NCI-H187 treated with DMSO at 0.1 percent for 48 hours (cell line): ENCODE measurements around the gene MRPS18A.
A peak's percentile ranks its signal among the peaks of the same experiment; 100 is the strongest.

Experiments
- DNase-seq: peaks from one replicate; lab custom pipeline; 2025; lab: John Stamatoyannopoulos, UW

MRPS18A gene

DNA sequence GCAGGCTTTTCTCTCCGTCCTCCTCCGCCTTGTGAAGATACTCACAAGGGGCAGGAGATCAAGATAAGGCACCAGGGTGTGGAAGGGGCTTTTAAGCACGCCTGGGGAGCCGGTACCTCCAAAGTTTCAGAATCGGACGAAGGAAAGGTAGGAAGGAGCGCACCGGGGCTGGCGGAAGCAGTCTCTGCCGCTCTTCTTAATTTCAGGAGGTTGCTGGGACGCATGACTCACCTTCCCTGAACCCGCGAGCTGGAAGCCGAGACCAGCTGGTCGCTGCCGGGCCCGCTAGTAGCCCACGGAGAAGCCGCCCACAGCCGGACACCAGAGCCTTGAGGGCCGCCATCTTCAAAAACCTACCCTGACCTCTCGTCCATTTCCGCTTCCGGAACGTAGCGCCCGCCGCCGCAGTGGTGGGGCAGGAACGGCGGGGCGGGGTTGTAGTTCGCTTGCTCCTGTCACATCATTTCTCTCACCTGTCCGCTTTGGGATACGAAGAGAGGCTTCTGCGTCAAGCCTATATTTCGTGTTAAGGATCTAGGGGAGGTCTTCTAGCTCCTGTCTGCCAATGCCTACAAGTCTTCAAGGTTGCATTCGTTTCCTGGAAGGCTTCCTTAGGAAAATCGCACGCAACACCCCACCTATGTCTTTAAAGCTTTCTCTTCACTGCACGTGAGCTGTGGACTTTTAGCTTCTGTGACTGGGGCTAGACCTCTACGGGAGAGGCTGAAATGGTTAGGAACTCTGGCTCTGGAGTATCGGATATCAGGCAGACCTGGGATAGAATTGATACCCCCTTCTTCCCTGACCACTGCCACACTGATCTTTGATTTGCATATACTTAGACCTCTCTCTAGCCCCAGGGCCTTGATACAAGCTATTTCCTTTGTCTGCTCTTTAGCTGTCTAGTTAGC is at the start of gene MRPS18A:
MRPS18A (minus strand) TSS at position 355 of the 911 bp plus-strand sequence; CDS start at position 343, 12 bp downstream.
- peak; percentile 53 for DNase-seq

DNA sequence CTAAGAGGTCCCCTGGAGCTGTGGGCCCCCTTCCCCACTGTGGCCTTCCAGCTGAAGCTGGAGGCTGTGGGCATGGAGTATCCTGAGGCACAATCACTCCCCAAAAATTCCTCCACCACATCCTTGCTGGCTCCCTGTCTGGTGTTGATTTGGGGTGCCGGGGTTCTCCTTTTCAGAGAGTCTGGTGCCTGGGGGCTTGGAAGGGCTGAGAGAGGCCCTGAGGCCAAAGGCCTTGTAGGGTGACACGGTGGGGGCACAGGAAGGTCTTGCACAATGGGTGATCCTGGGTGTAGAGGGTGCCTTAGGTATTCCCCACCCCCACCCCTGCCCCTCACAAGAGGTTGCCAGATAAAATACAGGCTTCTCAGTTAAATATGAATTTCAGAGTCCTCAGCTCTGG is 49.3 kb upstream of the MRPS18A start:
- DNase-seq: no peak

DNA sequence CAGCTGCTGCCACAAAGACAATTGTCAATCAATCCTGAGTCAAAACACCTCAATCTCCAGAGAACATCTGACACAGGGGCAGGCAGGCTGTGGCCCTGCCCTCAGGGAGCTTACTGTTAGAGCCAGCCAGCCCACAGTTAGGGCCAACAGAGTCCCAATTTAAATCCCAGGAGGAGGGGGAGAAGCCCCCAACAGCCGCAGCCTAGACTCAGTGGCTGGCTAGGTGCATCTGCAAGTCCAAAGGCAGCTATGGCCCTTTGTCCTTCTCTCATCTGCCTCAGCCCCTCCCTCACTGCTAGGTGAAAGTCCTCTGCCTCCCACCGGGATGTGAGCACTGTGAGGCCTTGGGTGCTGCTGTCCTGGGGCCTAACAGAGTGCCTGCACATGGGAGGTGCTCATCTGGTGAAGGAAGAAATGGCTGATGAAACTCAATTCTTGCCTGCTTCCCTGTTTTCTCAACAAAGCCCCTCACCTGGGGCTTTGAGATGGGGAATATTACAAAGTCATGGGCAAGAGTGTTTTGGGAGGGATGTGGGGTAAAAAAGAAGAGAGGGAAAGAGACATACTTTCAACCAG is 48.7 kb upstream of the MRPS18A start:
- no peak for DNase-seq

DNA sequence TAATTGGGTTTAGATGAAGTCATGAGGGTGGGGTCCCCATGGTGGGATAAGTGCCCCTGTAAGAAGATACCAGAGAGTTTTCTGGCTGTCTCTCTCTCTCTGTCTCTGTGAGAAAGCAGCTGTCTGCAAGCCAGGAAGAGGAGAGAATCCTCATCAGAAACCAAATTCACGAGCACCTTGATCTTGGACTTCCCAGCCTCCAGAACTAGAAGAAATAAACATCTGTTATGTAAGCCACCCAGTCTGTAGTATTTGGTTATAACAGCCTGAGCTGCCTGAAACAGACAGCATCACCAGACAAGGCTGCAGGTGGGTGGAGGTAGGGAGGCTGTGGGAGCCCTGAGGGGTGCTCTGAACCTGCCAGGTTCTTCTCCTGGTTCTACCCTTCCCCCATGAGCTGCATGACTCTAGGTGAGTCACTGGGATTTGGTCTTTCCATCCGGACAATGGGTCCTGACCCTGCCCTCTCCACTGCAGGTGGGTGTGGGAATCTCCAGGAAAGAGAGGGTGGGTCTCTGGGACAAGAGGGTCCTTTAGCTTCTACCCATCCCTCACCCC is 48.1 kb upstream of the MRPS18A start:
- DNase-seq: no peak

DNA sequence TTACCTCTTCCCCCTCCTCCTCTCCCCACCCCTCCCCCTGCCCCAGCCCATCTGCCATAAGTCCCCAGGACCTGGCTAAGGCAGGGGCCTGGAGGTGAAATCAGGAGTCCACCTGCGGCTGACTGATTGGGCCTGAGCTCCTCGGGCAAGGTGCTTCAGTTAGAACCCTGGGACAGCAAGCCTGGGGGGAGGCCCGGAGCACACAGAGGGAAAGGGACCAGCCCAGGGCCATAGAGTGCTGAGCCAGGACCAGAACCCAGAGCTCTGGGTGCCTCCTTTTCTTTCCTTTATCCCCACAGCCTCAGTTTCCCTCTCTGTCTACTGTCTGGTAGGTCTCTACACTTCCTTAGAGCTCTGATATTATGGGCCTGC is 46.7 kb upstream of the MRPS18A start:
- DNase-seq: no peak

DNA sequence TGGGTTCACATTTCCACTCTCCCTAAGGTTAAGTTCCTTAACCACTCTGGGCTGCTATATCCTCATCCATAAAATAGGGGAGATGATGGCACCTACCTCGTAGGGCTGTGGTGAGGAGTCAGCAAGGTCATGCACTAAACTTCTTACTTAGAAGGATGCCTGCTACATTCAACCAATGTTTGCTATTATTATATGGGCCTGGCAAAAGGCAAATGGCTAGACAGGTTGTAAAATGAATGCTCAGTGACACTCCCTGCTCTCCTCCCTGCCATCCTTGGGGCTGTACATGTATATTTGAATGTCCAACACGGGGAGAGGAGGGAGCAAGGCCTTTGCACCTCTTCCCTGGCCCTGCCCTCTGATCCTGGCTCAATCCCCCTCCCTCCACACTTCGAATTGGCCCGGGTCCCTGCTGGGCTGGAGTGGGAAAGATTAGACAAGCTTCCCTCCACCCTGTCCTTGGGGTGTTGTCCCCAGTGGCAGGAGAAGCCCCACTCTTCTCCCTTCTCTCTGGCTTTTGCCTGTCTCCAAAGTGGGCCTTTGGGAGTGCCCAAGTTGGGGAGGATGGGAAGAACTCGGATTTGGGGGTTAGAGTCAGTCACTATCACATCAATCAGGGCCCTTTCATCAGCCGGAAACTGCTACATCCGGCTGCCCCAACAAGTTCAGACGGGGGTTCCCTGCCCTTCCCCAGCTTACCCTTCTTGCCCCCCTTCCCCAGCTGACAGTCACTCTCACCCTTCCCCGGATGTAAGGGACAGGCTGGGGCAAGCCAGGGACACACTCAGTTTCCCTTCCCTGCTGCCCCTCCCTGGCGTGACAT is 46.1 kb upstream of the MRPS18A start:
- DNase-seq: no peak

DNA sequence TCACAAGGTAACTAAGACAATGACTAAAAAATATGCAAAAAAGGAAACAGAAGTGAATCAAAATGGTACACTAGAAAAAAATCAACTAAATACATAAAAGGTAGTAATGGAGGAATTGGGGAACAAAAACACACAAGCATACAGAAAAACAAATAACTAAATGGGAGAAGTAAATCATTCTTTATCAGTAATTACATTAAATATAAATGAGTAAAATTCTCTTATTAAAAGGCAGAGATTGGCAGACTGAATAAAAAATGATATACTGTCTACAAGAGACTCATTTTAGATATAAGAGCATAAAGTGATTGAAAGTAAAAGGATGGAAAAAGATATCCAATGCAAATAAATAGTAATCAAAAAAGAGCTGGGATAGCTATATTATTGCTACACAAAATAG is 43.0 kb upstream of the MRPS18A start:
- no peak for DNase-seq

DNA sequence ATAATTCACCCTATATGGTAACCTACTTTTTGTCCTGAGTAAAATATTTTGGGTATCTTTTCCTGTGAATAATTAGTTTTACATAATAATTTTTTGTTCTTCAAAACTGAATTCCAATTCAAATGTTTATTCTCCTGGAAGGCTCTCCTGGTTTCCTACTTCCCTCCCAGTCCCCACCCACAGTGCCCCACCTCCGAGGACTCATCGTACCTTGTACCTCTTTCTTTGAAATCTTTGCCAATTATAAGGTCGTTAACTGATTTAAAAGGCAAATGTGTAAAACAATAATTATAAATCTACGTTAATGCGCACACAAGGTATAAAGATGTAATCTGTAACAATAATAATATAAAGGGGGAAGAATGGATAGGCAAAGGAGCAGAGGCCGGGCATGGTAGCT is 41.9 kb upstream of the MRPS18A start:
- DNase-seq: no peak

DNA sequence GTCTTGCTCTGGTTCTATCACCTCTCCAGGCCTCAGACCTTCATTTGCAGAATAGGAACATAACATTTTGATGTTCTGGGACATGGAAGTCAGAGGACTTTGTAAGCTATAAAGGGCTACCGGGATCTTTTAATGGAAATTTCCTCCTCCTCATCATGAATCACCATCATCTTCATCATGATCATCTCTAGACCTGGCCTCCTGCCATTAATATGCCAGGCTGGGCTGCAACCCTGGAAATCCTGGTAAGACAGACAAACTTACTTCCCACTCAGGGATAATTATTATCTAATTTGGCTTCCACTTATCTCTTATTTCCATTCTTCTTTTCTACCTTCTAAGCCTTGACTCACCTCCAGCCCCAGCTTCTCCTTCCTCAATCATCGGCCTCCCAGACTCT is 41.0 kb upstream of the MRPS18A start:
- no peak for DNase-seq

DNA sequence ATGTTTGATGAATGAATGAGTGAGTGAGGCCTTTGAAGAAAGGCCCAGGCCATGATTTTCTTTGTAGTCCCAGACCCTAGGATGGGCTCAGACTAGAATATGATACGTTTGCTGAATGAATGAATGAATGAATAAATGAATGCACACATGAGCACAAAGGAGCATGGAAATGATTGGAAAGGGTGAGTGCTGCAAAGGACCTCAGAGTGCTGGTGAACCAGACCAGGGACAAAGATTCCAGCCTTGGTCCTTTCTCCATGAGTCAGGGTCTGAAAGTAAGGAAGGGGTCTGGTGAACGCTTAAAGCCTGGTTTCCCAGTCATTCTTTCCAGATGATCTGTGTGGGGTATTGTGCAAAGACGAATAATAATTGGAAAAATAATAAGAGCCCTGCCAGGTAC is 40.0 kb upstream of the MRPS18A start:
- no peak for DNase-seq

DNA sequence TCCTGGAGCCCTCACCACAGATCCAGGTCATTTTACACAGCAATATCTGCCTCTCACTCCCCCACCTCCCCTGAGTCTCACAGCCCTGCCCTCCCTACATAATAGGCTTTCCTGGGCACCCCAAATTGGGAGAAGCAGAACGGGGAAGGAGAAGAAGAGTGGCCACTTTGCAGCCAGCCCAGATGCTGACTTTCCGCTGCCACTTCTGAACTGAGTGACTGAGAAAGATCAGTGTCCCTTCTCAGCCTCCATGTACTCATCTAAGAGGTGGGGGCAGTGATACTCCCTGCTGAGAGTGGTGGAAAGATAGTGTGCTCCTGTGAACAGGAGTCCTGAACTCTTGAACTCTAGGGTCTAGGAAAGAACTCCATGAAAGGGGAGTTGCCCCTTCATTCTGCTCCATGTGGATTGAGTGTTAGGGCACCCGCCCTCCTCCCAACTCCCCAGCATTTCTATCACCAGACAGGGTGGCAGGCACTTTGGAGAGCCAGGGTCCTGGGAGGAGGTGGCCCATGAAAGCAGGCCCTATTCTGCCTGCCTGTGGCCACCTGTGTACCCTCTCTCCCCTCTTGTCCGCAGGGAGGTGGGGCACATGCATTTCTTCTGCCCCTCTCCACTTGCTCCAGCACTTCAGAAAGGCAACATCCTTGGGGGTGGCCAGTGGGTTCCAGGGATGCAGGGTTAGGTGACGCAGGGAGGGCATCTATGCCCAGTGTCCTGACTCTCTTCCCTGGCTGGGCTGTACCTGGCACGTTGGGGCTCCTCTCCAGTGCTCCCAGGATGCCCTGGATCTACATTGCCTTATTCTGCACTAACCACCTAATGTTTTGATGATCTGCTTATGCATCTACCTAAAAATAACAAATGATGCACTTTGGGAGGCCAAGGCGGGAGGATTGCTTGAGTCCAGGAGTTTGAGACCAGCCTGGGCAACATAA is 38.3 kb upstream of the MRPS18A start:
- DNase-seq: no peak

DNA sequence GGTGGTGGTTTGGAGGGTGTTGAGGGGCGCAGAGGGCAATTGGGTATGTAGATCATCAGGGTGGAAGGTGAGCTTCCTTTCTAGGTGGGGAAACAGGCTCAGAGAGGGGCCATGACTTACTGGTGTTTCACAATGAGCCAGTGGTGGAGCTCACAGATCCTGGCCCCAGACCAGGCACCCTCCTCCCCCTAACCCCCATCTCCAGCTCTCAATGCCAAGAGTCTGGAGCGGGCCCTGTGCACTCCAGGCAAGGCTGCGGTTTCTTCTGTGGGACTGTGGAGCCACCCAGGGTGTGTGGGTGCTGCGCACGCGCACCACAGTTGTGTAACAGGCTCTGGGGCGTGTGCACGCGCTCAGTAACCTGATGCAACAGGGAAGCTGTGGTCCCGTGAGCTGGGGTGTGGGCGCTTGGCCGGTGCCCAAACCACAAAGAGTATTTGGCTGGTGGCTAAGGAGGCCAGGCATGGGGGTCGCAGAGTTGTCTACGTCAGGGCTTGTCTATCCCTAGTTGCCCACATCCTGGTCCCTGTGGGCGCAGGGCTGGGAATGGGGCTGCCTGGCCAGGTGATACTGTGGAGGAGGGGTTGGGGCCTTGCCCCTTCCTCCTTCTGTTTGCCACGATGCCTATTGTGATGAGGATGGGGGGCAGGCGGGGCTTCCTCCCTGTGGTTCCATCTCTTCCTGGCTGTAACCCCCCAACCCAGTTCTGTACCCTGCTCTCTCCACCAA is 37.5 kb upstream of the MRPS18A start:
- no peak for DNase-seq

DNA sequence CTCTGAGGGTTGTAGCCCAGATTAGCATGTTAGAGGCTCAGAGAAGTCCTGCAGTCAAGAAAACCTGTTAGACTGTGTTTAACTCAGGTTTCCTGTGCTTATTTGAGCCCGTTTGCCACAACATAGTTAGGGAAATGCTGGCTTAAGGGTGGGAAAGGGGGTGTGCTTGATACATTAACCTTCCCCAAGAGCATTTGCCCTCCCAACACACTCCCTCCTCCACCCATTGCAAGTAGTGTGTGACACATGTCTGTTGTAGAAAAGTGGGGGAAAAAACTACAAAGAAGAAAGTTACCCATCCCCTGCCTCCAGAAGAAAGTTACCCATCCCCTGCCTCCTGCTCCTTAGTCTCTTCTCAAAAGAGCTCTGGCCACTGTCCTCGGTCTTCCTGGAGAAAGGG is 36.8 kb upstream of the MRPS18A start:
- DNase-seq: no peak

DNA sequence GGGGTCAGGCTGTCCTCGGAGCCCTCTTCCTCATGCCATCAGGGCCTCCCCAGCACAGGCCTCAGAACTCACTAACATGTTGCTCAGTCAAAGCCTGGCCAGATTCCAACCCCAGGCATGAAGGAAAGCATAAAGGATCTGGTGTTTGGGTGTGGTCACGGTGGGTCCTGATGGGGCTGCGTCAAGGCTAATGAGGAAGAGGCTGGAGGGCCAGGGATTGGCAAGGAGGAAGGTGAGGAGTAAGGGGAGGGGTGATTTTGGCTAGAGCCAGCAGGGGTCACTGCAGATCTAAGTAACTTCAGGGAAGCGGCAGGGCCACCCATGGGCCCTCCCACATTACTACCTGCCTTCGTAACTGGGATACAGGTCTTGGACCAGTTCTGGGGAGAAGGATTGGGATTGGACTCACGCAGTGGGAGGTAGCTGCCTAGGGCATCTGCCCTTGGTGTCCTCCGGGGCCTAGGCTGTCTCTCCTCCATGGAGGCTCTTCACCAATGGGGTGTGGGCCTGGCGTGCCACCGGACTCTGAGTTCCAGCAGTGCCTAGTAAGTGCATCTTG is 36.2 kb upstream of the MRPS18A start:
- no peak for DNase-seq

DNA sequence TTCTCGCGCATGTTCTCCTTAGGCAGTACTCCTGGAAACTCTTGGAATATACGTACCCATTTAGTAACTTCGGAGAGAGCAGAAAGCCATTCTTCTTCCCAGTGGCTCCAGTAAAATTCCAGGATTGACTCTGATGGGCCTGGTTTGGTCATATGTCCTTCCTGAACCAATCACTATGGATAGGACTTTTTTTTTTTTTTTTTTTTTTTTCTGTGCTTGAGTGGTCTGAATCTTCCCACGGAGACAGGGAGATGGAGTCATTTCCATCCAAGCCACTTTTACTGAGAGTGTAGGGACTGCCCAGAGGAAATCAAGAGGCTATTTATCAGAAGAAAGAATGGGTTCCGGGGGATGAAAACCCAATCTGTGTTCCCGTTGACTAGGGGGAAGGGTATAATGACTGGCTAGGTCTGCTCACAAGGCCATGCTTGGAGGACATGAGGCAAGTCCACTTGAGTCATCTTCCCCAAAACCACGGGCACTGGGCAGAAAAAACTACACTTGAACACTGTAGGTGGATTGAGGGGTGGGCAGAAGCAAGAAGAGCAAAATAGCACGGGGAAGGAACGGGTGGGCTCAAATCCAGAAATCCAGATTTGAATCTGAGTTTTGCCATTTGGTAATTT is 35.4 kb upstream of the MRPS18A start:
- DNase-seq: no peak

DNA sequence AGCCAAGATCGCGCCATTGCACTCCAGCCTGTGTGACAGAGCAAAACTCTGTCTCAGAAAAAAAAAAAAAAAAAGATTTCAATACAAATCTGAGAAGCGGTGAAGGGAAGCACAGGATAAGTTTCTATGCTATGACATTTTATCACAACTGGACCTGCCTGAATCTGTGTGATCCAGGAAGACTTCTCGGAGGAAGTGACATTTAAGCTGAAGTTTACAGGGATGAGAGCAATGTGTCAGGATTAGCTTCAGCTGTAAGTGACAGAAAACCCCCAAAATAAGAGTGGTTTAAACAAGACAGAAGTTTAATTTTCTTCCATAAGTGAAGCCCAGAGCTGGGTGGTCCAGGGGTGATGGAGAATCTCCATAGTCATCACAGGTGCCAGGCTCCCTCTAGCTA is 33.4 kb upstream of the MRPS18A start:
- no peak for DNase-seq

DNA sequence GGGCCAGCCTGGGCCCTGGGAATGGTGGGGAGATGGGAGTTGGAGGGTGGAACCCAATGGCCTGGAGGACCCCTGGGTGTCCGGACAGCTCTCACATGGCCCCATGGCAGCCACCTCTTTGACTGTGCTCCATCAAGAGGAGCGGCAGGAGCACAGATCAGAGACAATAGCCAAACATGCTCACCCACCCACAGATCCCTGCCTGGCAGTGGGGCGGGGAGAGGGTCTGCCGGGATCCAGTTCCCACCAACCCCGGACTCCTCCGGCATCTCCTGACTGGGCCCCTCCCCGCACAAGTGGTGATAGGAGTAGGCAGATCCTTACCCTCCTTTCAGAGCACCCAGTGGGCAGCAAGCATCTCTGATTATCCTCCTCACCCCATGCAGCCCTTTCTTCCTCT is 31.9 kb upstream of the MRPS18A start:
- DNase-seq: no peak

DNA sequence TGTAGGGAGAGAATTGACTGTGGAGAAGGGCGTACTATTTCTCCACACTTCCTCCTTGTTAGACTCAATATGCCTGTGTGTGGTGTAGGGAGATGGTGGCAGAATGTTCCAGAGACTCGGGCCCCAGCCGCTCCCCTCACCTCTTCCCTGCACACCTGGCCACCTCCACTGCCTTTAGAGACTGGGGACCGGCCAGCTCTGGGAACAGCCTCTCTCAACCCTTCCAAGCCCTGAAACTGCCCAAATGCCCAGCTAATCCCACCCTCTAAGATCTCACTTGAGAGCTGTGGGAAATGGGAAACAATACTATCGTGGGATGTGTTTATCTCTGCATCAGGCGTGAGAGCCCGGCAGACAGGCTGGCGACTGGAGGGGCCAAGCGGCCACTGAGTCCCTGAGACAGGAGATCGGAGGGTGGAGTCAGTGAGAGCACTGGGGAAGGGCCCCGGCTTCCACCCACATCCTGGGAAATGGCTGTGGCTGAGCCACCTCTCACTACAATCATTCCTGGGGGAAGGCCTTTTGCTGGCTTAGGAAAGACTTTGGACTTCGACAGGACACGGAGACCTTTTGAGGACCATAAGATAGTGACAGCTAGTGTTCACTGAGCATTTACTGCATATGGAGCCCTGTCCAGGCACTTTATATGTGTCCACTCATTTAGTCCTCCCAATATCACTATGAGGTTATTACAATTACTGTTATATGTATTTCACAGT is 31.0 kb upstream of the MRPS18A start:
- DNase-seq: no peak

DNA sequence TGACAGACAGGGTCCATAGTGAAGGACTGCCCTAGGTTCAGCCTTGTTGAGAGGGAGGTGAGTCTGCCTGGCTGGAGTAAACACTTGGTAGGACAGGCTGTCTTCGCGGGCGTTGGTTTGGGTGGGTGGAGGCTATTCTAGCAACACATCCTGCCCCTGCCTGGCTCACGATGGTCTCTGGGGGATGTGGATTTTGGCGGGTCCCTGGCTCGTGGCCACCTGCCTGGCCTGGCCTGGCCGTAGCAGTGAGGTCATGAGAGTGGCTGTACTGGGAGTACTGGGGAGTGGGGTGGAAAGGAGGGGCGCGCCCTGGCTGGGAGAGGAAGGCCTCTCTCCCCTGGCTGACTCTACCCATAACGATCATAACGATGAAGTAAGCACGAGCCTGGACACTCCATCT is 30.2 kb upstream of the MRPS18A start:
- DNase-seq: no peak
